Stimulated activated CD4-positive, alpha-beta T cell treated with anti-CD3 and anti-CD28 coated beads, TNF-alpha, amount 100 ng/mL, for 24 hours (primary cell): ENCODE results near the gene LAMC2.

ENCODE experiments used
- DNase-seq, 3 experiments: peaks; one replicate each; pipeline ENCODE4 v3.0.0-alpha.2; 2020; ENCODE audit warnings: low read depth in 3 of 3

LAMC2 gene

DNA sequence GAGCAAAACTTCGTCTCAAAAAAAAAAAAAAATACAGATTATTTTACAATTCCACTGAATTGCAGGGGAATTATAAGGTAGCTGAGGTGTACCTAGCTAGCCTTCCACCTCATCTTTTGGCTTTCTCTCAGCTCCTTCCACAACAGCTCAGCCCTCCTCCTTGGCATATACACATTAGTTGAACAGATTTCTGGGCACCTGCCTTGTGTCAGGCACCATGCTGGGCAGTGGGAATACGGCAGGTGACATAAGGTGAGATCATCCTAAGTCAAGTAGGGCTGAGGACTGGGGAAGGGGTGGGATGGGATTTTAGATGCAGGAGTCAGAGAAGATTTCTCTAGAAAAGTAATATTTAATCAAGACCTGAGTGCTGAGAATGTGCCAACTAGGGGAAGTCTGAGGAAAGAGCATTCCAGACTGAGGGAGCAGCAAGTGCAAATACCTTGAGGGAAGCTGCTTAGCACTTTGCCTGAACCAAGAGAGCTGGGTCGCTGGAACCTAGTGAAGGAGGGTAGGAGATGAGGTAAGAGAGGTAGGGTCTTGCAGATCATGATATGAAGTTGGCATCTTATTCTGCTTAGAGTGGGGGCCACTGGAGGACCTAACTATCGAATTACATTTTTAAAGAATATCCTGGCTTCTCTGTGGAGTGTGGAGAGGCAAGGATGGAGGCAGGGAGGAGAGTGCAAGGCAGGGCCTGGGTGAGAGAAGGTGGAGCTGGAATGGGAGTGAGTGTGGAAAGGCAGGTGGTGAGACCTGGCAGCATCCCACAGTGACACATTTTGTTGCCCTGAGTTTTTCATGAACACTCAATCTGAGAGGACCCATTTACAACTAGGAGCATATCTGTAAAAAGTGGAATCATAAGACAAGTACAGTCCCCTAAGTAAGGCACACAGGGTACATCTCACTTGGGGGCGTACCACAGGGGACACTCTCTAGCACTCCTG lies 28.2 kb downstream of the LAMC2 start:
- DNase-seq = no peak

DNA sequence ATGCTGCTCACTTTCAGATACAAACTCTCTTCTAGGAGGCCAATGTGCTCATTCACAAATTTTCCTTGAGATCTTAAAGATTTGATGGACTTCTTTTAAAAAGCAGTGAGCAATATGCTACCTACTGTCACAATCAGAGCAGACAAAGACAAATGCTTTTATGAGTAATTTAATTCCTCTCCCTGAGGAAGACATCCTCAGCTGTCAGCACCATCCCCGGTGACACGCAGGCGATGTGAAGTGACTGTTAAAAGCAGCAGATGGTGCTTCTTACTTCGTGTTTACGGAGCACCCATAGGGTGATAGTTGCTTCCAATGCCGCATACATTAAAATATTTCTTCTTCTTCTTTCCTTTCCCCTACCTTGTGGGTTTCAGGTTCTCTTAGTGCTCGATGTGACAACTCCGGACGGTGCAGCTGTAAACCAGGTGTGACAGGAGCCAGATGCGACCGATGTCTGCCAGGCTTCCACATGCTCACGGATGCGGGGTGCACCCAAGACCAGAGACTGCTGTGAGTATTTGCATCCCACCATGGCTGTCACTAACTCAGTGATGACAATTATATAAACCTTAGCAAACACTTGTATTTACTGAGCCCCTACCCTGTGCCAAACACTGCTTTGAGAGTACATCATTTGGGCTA lies 29.1 kb downstream of the LAMC2 start:
- no peak for DNase-seq

DNA sequence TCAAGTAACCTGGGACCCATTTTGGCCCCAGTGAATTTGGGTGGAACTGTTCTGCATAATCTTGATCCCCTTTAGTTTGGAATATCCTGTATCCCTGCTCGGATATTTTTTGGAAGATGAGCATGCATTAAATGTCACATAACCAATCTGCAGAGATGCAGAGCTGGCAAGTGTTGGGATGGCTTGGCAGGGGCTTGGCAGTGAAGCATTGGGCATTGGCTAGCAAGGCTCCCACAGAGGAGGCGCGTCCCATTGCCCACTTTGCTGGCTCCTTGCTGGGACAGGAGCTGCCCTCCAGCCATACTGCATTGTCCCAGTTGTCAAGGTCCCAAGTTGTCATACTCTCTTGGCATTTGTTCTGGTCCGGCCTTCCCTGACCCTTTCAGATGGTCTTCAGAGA lies 29.9 kb downstream of the LAMC2 start:
- DNase-seq = no peak

DNA sequence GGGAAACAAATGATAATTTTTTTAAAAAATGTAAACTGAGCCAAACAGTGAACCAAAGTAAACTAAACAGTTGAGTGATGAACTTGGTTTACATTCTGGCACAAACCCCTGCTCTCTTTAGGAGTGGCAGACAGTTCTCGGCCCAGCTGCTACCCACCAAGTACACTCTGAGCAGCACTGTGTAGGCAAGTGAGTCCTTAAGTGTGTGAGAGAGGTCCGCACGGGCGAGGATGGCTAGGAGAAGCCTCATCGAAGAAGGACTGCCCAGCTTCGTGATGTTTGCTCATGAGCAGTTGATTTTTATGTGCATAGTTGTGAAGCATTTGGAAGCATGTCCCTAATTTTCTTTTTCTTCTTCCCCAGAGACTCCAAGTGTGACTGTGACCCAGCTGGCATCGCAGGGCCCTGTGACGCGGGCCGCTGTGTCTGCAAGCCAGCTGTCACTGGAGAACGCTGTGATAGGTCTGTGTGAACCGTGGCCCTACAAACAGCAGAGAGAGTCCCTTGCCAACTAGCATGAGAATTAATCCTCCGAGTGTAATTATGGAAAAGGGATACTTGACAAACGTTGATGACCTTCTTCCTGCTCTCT lies 32.1 kb downstream of the LAMC2 start:
- DNase-seq = no peak

DNA sequence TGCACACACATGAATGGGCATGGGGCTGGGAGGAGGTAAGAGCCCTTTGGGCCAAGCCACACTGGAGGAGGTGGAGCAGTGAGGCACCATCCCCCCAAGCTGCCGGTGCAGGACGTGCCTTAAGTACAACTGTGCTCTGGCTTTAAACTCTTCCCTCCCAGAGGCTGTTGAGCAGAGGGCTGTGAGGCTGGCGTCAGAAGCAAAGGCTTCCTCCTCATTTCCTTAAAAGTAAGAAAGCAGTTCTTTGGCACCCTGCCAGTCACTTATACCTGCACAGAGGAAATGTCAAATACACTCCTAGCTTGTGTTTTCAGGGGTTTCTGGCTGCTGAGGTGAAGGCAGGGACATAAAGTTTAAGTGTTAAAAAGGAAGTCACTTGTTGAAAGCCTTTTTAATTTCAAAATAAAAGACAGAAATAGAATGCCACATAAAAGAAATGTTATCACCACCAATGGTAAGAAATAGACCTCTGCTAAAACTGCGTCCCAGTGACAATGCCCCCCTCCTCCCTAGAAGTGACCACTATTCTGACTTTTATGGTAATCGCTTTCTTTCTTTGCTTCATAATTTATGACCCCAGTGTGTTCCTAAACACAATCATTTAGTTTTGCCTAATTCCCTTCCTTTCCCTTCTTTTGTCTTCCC lies 33.0 kb downstream of the LAMC2 start:
- DNase-seq = peak in 1 of 3 experiments; percentile 7

DNA sequence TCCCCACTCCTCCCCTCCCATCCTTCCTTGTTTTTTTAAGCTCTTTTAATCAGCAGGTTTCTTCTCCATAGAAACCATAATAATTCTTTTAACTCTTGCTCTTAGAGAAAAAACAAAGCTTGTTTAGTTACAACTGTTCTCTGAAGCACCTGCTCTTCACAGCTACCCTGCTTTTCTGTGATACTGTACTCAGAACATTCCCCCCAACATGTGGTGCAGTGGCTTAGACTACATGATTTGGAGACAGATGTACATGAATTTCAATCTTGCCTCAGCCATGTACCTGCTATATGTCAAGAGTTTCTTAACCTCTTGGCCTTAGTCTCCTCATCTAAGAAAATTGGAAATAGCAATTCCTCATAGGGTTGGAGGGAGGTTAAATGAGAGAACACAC lies 33.5 kb downstream of the LAMC2 start:
- DNase-seq = no peak

DNA sequence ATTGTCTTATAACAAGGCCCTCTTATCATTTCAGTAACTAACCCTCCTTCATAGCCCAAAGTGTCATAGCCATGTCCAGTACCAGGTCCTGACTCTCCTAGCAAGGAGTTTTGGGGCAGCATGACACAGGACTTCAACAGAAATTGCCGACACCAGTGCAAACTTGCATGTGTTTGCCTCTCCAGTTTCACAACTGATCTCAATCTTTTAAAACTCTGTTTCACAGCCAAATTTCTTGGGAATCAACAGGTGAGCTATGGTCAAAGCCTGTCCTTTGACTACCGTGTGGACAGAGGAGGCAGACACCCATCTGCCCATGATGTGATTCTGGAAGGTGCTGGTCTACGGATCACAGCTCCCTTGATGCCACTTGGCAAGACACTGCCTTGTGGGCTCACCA lies 36.8 kb downstream of the LAMC2 start:
- no peak for DNase-seq

DNA sequence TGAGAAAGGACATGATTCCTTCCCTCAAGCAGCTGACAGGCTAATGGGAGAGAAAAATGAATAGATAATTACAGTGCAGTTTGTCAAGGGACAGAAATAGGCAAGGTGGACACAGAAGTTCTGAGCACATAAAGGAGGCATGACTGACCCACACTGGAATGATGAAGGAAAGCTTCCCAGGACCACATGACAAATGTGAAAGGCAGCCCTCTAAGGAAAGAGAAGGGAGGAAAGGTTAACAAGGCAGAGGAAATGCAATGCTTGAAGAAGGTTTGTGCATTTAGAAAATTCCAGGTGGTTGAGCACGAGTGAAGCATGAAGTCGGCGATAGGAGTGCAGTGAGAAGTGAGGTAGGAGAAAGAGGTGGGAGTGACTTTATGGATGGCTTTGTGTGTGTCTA lies 37.4 kb downstream of the LAMC2 start:
- no peak for DNase-seq

DNA sequence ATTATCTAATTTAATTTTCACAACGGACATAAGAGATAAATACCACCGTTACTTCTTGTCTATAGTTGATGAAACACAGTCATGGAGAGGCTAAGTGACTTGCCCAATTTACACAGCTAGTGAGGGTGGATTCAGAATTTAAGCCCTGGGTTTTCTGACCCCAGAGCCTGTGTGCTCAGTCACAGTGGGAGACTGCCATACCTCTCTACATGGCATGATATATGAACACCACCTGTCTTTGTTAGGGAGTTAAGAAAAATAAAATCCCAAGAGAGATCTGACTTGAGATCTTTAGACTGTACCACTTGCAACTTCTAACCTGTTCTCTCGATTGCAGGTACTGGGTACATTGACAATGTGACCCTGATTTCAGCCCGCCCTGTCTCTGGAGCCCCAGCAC lies 40.3 kb downstream of the LAMC2 start:
- DNase-seq = no peak

DNA sequence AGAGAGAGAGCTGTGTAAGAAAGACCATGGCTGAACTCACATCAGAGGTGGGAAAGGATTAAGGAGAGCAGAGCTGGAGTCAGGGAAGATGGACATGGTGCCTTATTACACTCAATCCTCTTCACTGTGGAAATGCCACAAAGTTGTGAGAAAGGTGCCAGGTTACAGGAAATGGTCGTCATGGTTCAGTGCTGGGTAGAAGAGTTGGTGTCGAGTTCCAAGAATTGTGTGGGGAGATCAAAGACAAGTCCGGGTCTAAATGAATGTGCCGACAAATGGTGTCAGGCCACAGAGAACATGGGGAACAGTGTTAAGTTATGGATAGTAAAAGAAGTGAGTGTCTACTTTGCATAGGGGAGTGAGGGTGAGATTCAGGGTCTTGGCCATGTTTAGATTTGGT lies 40.9 kb downstream of the LAMC2 start:
- DNase-seq = no peak

DNA sequence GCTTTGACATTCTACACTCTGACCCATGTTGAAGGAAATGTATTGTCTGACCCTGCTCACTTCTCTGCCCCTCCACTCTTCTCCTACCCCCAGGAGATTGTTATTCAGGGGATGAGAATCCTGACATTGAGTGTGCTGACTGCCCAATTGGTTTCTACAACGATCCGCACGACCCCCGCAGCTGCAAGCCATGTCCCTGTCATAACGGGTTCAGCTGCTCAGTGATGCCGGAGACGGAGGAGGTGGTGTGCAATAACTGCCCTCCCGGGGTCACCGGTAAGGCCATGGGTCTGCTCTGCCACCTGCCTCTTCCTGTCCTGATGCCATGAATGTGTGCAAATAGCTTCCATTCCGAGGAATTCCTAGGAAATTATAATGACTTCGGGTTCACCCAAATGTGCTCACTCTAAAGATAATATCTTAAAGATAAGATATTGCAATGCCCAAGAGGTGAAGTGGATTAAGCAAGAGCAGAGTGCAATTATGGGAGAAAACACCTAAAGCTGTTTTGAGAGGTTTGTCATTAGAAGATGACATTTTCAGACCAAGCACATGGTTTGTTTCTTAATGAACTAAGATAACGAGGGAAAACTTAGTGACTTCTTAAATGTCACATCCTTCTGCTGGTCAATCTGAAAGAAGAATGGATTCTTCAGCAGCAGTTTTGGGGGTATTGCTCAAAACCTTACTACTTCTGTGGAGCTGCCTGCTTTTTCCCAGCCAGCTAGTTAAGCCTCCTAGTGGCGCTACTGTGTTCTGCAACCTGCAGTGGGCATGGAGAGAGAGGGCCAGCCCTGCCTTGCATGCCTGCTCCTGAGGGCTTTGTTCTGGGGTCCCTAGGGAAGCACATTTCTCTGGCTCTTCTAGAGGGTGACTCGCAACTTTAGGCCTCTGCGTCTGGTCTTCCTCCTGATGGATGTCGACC lies 41.6 kb downstream of the LAMC2 start:
- peak in 1 of 3 experiments; percentile 38 for DNase-seq

DNA sequence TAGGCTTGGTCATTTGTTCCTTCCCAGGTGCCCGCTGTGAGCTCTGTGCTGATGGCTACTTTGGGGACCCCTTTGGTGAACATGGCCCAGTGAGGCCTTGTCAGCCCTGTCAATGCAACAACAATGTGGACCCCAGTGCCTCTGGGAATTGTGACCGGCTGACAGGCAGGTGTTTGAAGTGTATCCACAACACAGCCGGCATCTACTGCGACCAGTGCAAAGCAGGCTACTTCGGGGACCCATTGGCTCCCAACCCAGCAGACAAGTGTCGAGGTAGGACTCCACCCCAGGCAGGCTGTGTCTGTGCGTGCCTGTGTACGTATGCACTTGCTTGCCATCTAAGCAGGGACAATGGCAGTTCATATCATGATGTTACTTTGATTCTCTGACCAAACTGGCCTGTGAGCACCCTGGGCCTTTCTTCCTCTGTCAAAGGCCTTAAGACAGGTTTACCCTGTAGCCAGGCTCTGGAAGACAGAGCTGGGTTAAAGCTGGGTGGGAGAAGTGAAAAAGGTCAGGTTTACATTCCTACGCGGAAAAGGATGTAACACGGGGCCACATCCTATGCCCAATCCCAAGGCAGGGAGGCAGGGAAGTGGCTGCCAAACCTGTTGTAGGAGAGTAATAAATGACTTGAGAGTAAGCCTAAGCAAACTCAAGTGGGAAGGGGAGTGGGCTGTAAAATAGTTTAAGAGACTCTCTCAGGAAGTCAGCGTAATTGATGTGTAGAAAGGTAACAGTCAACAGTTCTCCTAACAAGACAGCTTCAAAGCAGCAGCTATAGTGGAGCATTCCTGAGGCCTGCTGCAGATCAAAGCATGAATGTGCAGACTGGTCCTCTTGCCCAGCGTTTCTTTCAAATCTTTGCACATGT lies 42.5 kb downstream of the LAMC2 start:
- no peak for DNase-seq

DNA sequence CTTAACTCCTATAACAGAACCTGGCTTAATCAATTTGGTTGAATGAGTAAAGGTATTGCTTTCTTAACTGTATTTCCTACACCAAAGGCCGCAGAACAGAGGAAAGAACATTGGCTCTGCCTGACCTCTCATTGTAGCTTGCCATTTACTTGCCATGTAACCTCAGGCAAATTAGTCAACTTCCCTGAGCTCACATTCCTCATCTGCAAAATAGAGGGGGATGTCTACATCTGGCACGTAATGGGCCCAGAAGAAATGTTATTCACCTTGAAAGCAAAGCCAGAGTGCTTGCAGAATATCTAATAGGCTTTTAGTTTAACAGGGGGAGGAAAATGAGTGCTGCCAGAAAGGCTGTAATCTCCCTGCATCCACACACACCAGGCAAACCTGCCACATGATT lies 44.3 kb downstream of the LAMC2 start:
- DNase-seq = no peak

DNA sequence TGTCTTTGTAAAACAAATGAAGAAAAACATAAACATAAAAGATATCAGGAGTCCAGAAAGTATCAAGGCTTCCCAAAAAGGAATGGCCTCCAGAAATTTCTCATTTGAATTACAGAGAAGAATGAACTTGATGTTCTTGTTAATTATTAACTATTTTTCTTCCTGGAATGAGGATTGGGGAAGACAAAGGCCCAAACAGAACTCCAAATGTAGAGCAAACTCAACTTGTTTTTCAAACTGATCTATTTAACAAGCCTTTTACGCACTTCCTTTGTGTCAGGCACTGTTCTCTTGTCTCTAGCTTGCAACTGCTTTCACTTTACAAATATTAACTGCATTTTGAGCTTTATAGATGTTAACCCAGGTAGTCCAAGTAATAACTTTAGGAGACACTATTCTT lies 45.5 kb downstream of the LAMC2 start:
- DNase-seq = no peak

DNA sequence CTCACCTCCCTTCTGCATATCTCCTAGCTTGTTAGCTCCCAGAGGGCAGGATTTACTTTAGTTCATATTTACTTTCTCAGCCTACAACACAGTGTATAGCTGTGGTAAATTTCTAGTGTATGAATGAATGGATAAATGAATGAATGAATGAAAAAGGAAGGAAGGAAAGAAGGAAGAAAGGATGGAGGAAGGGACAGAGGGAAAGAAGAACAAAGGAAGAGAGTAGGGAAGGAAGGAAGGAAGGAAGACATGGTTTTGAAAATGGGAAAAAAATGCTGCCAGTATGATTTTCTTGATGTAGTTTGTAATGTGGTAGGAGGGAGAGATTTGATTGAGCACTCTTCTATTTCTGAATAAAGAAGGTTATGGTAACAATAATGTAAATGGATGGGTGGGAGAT lies 47.0 kb downstream of the LAMC2 start:
- DNase-seq = no peak

DNA sequence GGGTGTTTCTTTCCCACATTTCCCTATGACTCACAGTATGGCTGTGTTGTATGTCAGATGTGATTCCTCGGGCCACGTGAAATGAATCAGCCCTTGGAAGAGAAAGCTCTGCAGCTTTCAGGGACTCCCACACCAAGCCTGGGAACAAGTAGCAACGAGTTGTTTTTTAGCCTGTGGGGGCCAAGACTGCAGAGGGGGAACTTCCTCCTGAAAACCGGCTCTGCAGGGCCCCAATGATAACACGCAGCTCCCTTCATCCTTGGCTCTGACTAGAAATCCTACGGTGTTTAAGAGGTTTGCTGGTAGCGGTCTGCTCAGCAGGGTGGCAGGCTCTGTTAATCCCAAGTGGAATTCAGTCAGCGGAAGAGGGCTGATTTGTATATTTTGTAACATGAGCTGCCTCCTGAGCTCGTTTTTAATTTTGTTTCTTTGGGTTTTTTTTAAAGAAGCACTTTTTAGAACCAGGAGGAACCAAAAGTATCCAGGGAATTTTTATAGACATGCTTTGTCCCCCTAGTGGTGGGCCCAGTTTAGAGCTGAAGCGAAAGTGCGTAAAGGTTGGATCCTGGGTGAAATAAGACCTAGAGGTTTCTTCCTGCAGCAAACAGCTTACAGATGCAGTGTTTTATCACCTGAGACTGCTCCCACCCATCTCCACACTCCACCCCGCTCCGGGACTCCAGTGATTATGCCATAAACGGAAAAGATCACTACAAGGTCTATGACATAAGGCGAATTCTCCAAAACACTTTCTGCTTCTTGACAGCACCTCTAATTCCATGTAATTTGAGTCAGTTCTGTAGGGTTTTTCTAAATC lies 48.8 kb downstream of the LAMC2 start:
- no peak for DNase-seq

DNA sequence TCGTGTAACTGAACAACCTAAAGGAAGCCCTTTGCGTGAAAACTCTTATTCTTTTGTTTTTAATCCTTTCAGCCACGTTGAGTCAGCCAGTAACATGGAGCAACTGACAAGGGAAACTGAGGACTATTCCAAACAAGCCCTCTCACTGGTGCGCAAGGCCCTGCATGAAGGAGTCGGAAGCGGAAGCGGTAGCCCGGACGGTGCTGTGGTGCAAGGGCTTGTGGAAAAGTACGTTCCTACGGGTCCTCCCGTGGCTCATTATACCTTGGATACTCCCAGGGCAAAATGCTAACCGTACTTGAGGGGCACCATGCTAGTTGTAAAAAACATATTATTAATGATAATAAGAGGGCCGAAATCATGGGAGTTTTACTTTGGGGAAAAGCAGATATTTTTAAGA lies 49.4 kb downstream of the LAMC2 start:
- DNase-seq = no peak

DNA sequence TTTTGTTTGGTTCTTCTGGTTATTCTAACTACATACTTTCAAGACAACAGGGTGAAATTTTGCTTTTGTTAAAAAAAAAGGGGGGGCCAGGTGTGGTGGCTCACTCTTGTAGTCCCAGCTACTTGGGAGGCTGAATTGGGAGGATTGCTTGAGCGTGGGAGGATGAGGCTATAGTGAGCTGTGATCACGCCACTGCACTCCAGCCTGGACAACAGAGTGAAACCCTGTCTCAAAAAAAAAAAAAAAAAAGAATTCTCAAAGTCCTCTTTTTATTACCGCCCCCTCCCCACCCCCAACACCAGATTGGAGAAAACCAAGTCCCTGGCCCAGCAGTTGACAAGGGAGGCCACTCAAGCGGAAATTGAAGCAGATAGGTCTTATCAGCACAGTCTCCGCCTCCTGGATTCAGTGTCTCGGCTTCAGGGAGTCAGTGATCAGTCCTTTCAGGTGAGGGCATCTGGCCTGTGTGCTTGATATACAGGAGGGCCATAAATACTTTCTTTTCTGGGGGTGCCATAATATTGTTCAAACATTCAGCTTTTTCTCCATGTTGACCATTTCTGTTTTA lies 50.2 kb downstream of the LAMC2 start:
- no peak for DNase-seq

DNA sequence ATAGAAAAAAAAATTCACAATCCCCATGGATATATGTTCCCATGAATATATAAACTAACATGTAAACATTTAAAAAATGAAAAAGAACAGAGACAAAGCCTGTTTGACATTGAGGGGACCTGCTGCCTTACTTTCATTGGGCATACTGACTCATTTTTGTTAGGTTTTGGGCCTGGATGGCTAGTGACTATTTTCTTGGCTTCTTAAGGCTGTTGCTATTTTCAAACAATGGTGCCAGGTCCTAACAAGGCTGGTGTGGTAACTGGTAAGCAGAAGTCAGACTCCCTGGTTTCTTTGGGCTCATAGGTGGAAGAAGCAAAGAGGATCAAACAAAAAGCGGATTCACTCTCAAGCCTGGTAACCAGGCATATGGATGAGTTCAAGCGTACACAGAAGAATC lies 51.0 kb downstream of the LAMC2 start:
- DNase-seq = no peak
